ENCODE measurements around the gene GABRB1.
A peak's percentile ranks its signal among the peaks of the same experiment; 100 is the strongest.
"Not testable (repeated sequence)": the region's sequence is repeated elsewhere in the genome, so short reads cannot be mapped to it uniquely, and the experiment has no call there.

GABRB1 gene

GRCh38 chr4:47275595-47275994 is 244.2 kb downstream of the GABRB1 start:
- Histone ChIP-seq H3K27me3 (replicated peaks in 2 of 5; ENCODE audit: control insufficient read depth in 4 of 5, insufficient read depth in 5 of 5, low read length in 4 of 5) (no peaks in the 10 kb centered on the region), H3K36me3 (ENCODE audit: control insufficient read depth in 4 of 4, insufficient read depth in 4 of 4, low read length in 3 of 4) (no peaks in the 10 kb centered on the region), H3K27ac (ENCODE audit: insufficient read depth in 1 of 2, low read depth in 1 of 2, low read length in 2 of 2, poor library complexity in 1 of 2, severe bottlenecking in 2 of 2) (no peak overlapping the region), H3K4me3 (ENCODE audit: control insufficient read depth in 1 of 7, extremely low read depth in 1 of 7, insufficient read depth in 4 of 7, low read depth in 2 of 7, low read length in 6 of 7) (no peak overlapping the region), H3K9me3 (ENCODE audit: control extremely low read depth in 1 of 5, control insufficient read depth in 4 of 5, insufficient read depth in 2 of 5, low read depth in 1 of 5, low read length in 4 of 5) (no peaks in the 10 kb centered on the region), H3K4me1 (ENCODE audit: control extremely low read depth in 1 of 4, control insufficient read depth in 4 of 4, insufficient read depth in 4 of 4, low read length in 3 of 4) (no peaks in the 10 kb centered on the region)
- POLR2A ChIA-PET, result no interaction called here
- WGBS (ENCODE audit: insufficient coverage), result 69% methylated on average over 2 of the region's 2 CpGs
- no peak for DNase-seq
- CTCF ChIA-PET, result no interaction called here

- POLR2A ChIA-PET, result no interaction called here
- CTCF ChIA-PET, result no interaction called here
- no peak for DNase-seq
- WGBS (ENCODE audit: insufficient coverage), result 88% methylated on average over 2 of the region's 2 CpGs
- Histone ChIP-seq H3K4me1 (ENCODE audit: control extremely low read depth in 1 of 4, control insufficient read depth in 4 of 4, insufficient read depth in 4 of 4, low read length in 3 of 4) (no peaks in the 10 kb centered on the region), H3K27ac (ENCODE audit: insufficient read depth in 1 of 2, low read depth in 1 of 2, low read length in 2 of 2, poor library complexity in 1 of 2, severe bottlenecking in 2 of 2) (no peak overlapping the region), H3K27me3 (replicated peaks in 2 of 5; ENCODE audit: control insufficient read depth in 4 of 5, insufficient read depth in 5 of 5, low read length in 4 of 5) (no peaks in the 10 kb centered on the region), H3K9me3 (ENCODE audit: control extremely low read depth in 1 of 5, control insufficient read depth in 4 of 5, insufficient read depth in 2 of 5, low read depth in 1 of 5, low read length in 4 of 5) (no peaks in the 10 kb centered on the region), H3K4me3 (ENCODE audit: control insufficient read depth in 1 of 7, extremely low read depth in 1 of 7, insufficient read depth in 4 of 7, low read depth in 2 of 7, low read length in 6 of 7) (no peak overlapping the region), H3K36me3 (ENCODE audit: control insufficient read depth in 4 of 4, insufficient read depth in 4 of 4, low read length in 3 of 4) (no peaks in the 10 kb centered on the region)
These were observed 247.3 kb downstream of the GABRB1 start for GRCh38 chr4:47278631-47279030.

GRCh38 chr4:47287735-47288134 is 256.4 kb downstream of the GABRB1 start:
- no CpG with 5 or more reads among the region's 2 CpGs for WGBS (ENCODE audit: insufficient coverage)
- H3K4me1 ChIP-seq (ENCODE audit: control extremely low read depth in 1 of 4, control insufficient read depth in 4 of 4, insufficient read depth in 4 of 4, low read length in 3 of 4), result no peaks in the 10 kb centered on the region
- no peaks in the 10 kb centered on the region for H3K27me3 ChIP-seq (replicated peaks in 2 of 5; ENCODE audit: control insufficient read depth in 4 of 5, insufficient read depth in 5 of 5, low read length in 4 of 5)
- POLR2A ChIA-PET, result no interaction called here
- no peaks in the 10 kb centered on the region for H3K36me3 ChIP-seq (ENCODE audit: control insufficient read depth in 4 of 4, insufficient read depth in 4 of 4, low read length in 3 of 4)
- peak in 1 of 3 donors; percentile 0 for DNase-seq
- CTCF ChIA-PET, result no interaction called here
- no peaks in the 10 kb centered on the region for H3K9me3 ChIP-seq (ENCODE audit: control extremely low read depth in 1 of 5, control insufficient read depth in 4 of 5, insufficient read depth in 2 of 5, low read depth in 1 of 5, low read length in 4 of 5)
- no peak overlapping the region for H3K27ac ChIP-seq (ENCODE audit: insufficient read depth in 1 of 2, low read depth in 1 of 2, low read length in 2 of 2, poor library complexity in 1 of 2, severe bottlenecking in 2 of 2)
- H3K4me3 ChIP-seq (ENCODE audit: control insufficient read depth in 1 of 7, extremely low read depth in 1 of 7, insufficient read depth in 4 of 7, low read depth in 2 of 7, low read length in 6 of 7), result no peak overlapping the region

GRCh38 chr4:47289805-47290204 is 258.4 kb downstream of the GABRB1 start:
- Histone ChIP-seq H3K4me1 (ENCODE audit: control extremely low read depth in 1 of 4, control insufficient read depth in 4 of 4, insufficient read depth in 4 of 4, low read length in 3 of 4) (no peaks in the 10 kb centered on the region), H3K27ac (ENCODE audit: insufficient read depth in 1 of 2, low read depth in 1 of 2, low read length in 2 of 2, poor library complexity in 1 of 2, severe bottlenecking in 2 of 2) (no peak overlapping the region), H3K27me3 (replicated peaks in 2 of 5; ENCODE audit: control insufficient read depth in 4 of 5, insufficient read depth in 5 of 5, low read length in 4 of 5) (no peaks in the 10 kb centered on the region), H3K36me3 (ENCODE audit: control insufficient read depth in 4 of 4, insufficient read depth in 4 of 4, low read length in 3 of 4) (no peaks in the 10 kb centered on the region), H3K9me3 (ENCODE audit: control extremely low read depth in 1 of 5, control insufficient read depth in 4 of 5, insufficient read depth in 2 of 5, low read depth in 1 of 5, low read length in 4 of 5) (no peaks in the 10 kb centered on the region), H3K4me3 (ENCODE audit: control insufficient read depth in 1 of 7, extremely low read depth in 1 of 7, insufficient read depth in 4 of 7, low read depth in 2 of 7, low read length in 6 of 7) (no peak overlapping the region)
- no peak for DNase-seq
- ChIA-PET CTCF (no interaction called here), POLR2A (no interaction called here)

- POLR2A ChIA-PET; H3K36me3 ChIP-seq (ENCODE audit: control insufficient read depth in 4 of 4, insufficient read depth in 4 of 4, low read length in 3 of 4); CTCF ChIA-PET; H3K27me3 ChIP-seq (replicated peaks in 2 of 5; ENCODE audit: control insufficient read depth in 4 of 5, insufficient read depth in 5 of 5, low read length in 4 of 5); H3K9me3 ChIP-seq (ENCODE audit: control extremely low read depth in 1 of 5, control insufficient read depth in 4 of 5, insufficient read depth in 2 of 5, low read depth in 1 of 5, low read length in 4 of 5); DNase-seq; H3K4me3 ChIP-seq (ENCODE audit: control insufficient read depth in 1 of 7, extremely low read depth in 1 of 7, insufficient read depth in 4 of 7, low read depth in 2 of 7, low read length in 6 of 7); H3K27ac ChIP-seq (ENCODE audit: insufficient read depth in 1 of 2, low read depth in 1 of 2, low read length in 2 of 2, poor library complexity in 1 of 2, severe bottlenecking in 2 of 2); H3K4me1 ChIP-seq (ENCODE audit: control extremely low read depth in 1 of 4, control insufficient read depth in 4 of 4, insufficient read depth in 4 of 4, low read length in 3 of 4): not testable (repeated sequence)
- 94% methylated on average over 4 of the region's 4 CpGs for WGBS (ENCODE audit: insufficient coverage)
These were observed 259.5 kb downstream of the GABRB1 start for GRCh38 chr4:47290873-47291272.

GRCh38 chr4:47309165-47309564 is 277.8 kb downstream of the GABRB1 start:
- H3K27me3 ChIP-seq (replicated peaks in 2 of 5; ENCODE audit: control insufficient read depth in 4 of 5, insufficient read depth in 5 of 5, low read length in 4 of 5), result no peaks in the 10 kb centered on the region
- H3K4me1 ChIP-seq (ENCODE audit: control extremely low read depth in 1 of 4, control insufficient read depth in 4 of 4, insufficient read depth in 4 of 4, low read length in 3 of 4), result no peaks in the 10 kb centered on the region
- ChIA-PET CTCF (no interaction called here), POLR2A (no interaction called here)
- H3K27ac ChIP-seq (ENCODE audit: insufficient read depth in 1 of 2, low read depth in 1 of 2, low read length in 2 of 2, poor library complexity in 1 of 2, severe bottlenecking in 2 of 2), result no peak overlapping the region
- H3K4me3 ChIP-seq (ENCODE audit: control insufficient read depth in 1 of 7, extremely low read depth in 1 of 7, insufficient read depth in 4 of 7, low read depth in 2 of 7, low read length in 6 of 7), result no peak overlapping the region
- no peak for DNase-seq
- no peaks in the 10 kb centered on the region for H3K9me3 ChIP-seq (ENCODE audit: control extremely low read depth in 1 of 5, control insufficient read depth in 4 of 5, insufficient read depth in 2 of 5, low read depth in 1 of 5, low read length in 4 of 5)
- no peaks in the 10 kb centered on the region for H3K36me3 ChIP-seq (ENCODE audit: control insufficient read depth in 4 of 4, insufficient read depth in 4 of 4, low read length in 3 of 4)

- H3K4me1 ChIP-seq (ENCODE audit: control extremely low read depth in 1 of 4, control insufficient read depth in 4 of 4, insufficient read depth in 4 of 4, low read length in 3 of 4), result no peaks in the 10 kb centered on the region
- no peak overlapping the region for H3K4me3 ChIP-seq (ENCODE audit: control insufficient read depth in 1 of 7, extremely low read depth in 1 of 7, insufficient read depth in 4 of 7, low read depth in 2 of 7, low read length in 6 of 7)
- H3K9me3 ChIP-seq (ENCODE audit: control extremely low read depth in 1 of 5, control insufficient read depth in 4 of 5, insufficient read depth in 2 of 5, low read depth in 1 of 5, low read length in 4 of 5), result no peaks in the 10 kb centered on the region
- CTCF ChIA-PET, result no interaction called here
- H3K36me3 ChIP-seq (ENCODE audit: control insufficient read depth in 4 of 4, insufficient read depth in 4 of 4, low read length in 3 of 4), result no peaks in the 10 kb centered on the region
- WGBS (ENCODE audit: insufficient coverage), result 94% methylated on average over 2 of the region's 2 CpGs
- POLR2A ChIA-PET, result no interaction called here
- no peaks in the 10 kb centered on the region for H3K27me3 ChIP-seq (replicated peaks in 2 of 5; ENCODE audit: control insufficient read depth in 4 of 5, insufficient read depth in 5 of 5, low read length in 4 of 5)
- DNase-seq, result no peak
- H3K27ac ChIP-seq (ENCODE audit: insufficient read depth in 1 of 2, low read depth in 1 of 2, low read length in 2 of 2, poor library complexity in 1 of 2, severe bottlenecking in 2 of 2), result no peak overlapping the region
These were observed 280.8 kb downstream of the GABRB1 start for GRCh38 chr4:47312170-47312569.

GRCh38 chr4:47313384-47313783 is 282.0 kb downstream of the GABRB1 start:
- Histone ChIP-seq H3K4me3 (ENCODE audit: control insufficient read depth in 1 of 7, extremely low read depth in 1 of 7, insufficient read depth in 4 of 7, low read depth in 2 of 7, low read length in 6 of 7) (no peak overlapping the region), H3K36me3 (ENCODE audit: control insufficient read depth in 4 of 4, insufficient read depth in 4 of 4, low read length in 3 of 4) (no peaks in the 10 kb centered on the region), H3K9me3 (ENCODE audit: control extremely low read depth in 1 of 5, control insufficient read depth in 4 of 5, insufficient read depth in 2 of 5, low read depth in 1 of 5, low read length in 4 of 5) (no peaks in the 10 kb centered on the region), H3K27me3 (replicated peaks in 2 of 5; ENCODE audit: control insufficient read depth in 4 of 5, insufficient read depth in 5 of 5, low read length in 4 of 5) (no peaks in the 10 kb centered on the region), H3K4me1 (ENCODE audit: control extremely low read depth in 1 of 4, control insufficient read depth in 4 of 4, insufficient read depth in 4 of 4, low read length in 3 of 4) (no peaks in the 10 kb centered on the region), H3K27ac (ENCODE audit: insufficient read depth in 1 of 2, low read depth in 1 of 2, low read length in 2 of 2, poor library complexity in 1 of 2, severe bottlenecking in 2 of 2) (no peak overlapping the region)
- POLR2A ChIA-PET, result no interaction called here
- CTCF ChIA-PET, result no interaction called here
- DNase-seq, result no peak

All from common myeloid progenitor, CD34-positive (primary cell).